Measurements from ENCODE around the gene MED13L.

Gene MED13L

DNA sequence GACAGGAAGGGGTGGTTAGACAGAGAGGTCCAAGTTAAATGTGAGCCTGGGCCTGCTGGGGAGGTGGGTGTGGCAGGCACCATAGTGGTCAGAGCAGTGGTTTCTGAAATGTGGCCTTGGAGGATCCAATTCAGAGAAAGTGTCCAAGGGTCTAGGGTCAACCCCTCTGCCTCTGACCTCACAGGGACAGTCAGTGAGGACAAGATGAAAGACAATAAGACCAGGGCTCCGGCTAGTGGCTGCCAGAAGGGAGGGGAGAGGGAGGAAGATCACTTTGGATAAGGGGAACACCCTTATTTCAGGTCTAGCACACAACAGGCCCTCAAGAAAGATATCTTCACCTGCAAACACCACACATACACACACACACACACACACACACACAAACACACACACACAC lies 335.1 kb downstream of the MED13L start:
- DNase-seq (ENCODE audit: extremely low read depth, low read depth): no peak
- TF ChIP-seq, protein P1, sequence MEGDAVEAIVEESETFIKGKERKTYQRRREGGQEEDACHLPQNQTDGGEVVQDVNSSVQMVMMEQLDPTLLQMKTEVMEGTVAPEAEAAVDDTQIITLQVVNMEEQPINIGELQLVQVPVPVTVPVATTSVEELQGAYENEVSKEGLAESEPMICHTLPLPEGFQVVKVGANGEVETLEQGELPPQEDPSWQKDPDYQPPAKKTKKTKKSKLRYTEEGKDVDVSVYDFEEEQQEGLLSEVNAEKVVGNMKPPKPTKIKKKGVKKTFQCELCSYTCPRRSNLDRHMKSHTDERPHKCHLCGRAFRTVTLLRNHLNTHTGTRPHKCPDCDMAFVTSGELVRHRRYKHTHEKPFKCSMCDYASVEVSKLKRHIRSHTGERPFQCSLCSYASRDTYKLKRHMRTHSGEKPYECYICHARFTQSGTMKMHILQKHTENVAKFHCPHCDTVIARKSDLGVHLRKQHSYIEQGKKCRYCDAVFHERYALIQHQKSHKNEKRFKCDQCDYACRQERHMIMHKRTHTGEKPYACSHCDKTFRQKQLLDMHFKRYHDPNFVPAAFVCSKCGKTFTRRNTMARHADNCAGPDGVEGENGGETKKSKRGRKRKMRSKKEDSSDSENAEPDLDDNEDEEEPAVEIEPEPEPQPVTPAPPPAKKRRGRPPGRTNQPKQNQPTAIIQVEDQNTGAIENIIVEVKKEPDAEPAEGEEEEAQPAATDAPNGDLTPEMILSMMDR (IDR thresholded peaks at IDR 0.05; ENCODE audit: low read depth, low read length): no peak

DNA sequence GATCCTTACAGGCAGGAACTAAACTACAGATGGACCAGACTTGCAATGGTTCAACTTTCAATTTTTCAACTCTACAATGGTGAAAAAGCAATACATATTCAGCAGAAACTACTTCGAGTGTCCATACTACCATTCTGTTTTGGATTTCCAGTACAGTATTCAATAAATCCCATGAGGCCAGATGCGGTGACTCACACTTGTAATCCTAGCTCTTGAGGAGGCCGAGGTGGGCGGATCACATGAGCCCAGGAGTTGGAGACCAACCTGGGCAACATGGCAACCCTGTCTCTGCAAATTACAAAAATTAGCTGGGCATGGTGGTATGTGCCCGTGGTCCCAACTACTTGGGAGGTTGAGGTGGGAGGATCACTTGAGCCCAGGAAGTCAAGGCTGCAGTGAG lies 336.1 kb downstream of the MED13L start:
- TF ChIP-seq, protein P1 (IDR thresholded peaks at IDR 0.05; ENCODE audit: low read depth, low read length): no peak
- DNase-seq (ENCODE audit: extremely low read depth, low read depth): no peak

- DNase-seq (ENCODE audit: extremely low read depth, low read depth): no peak
- TF ChIP-seq, protein P1 (IDR thresholded peaks at IDR 0.05; ENCODE audit: low read depth, low read length): no peak
These were observed 338.6 kb downstream of the MED13L start for GRCh38 chr12:115938794-115939377.

DNA sequence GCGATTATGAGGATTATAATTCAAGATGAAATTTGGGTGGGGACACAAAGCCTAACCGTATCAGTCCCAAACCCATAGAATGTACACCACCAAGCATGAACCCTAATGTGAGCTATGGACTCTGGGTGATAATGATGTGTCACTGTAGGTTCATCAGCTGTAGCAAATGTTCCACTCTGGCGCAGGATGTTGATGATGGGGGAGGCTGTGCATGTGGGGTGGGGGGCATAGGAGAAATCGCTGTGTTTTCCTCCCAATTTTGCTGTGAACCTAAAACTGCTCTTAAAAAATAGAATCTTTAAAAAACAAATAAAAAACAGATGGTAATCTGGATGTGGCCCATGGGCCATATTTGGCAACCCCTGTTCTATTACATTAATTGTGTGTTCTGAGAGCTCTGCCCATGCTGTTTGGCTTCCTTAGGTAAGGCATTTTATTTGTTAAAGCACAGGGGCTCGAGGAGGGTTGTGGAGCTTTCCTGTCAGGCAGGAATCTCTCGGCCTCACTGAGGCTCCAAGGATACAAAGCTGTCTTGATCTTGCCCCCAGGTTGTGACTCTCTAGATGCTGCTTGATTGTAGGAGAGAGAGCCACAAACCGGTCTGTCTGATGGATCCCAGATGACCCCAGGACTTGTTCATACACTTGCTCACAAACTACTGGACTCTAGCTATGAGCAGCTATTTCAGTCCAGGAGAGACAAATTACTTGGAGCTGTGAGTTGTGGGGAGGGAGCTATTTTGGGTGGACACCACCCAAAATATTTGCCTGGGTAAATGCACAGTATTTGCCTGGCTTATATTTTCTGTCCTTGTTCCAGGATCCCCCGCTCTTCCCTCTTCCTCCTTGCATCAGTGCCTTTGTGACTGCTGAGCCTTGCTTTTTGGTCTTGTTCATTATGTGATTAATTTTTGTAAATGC lies 340.2 kb downstream of the MED13L start:
- no peak for DNase-seq (ENCODE audit: extremely low read depth, low read depth)
- TF ChIP-seq, protein P1 (IDR thresholded peaks at IDR 0.05; ENCODE audit: low read depth, low read length): no peak

DNA sequence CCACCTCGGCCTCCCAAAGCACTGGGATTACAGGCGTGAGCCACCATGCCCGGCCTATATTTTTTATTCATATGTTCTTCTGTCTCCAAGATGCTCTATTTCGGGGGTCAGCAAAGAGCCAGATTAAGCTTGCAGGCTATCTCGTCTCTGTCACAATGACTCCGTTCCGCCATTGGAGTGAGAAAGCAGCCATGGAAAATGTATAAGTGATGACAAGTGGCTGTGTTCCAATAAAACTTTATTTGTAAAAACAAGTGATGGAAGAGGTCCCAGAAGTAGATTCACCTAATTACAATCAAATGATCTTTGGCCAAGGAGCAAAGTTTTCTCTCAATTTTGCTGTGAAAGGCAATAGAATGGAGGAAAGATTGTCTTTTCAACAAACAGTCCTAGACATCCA lies 342.6 kb downstream of the MED13L start:
- DNase-seq (ENCODE audit: extremely low read depth, low read depth): no peak
- TF ChIP-seq, protein P1 (IDR thresholded peaks at IDR 0.05; ENCODE audit: low read depth, low read length): no peak

DNA sequence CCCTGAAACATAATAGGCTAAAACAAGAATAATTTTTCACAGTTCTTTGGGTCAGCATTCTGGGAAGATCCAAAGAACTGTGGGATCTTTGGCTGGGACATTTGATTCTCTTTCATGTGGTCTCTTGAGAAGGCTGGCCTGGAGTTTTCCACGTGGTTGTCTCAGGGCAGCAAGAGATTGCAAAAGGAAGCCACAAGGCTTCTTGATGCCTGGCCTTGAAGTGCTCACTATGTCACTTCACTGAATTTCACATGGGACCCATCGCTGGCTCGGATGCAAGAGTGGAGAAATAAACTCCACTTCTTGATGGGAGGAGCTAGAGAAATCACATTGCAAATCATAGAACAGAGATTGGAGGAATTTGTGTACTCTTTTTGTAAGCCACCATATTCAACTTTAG lies 343.4 kb downstream of the MED13L start:
- no peak for DNase-seq (ENCODE audit: extremely low read depth, low read depth)
- TF ChIP-seq, protein P1 (IDR thresholded peaks at IDR 0.05; ENCODE audit: low read depth, low read length): no peak

DNA sequence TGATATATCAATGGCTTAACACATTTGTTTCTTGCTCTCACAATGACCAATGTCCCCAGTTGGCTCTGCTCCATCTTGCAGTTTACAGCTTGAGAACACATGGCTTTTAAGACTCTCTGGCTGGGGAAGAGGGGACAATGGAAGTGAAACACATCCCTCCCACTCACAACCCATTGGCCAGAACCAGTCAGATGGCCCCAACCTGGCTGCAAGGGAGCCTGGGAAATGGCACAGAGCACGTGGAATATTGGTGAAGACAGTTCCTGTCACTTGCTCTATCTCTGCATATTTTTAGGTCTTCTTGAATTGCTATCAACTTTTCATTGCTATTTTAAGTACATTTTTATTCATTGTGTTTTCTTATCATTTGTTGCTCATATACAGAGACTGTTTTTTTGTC lies 345.4 kb downstream of the MED13L start:
- DNase-seq (ENCODE audit: extremely low read depth, low read depth): no peak
- TF ChIP-seq, protein P1 (IDR thresholded peaks at IDR 0.05; ENCODE audit: low read depth, low read length): no peak
